Thymus (tissue), 11 donors: ENCODE measurements around the gene GSE1. TPM values are rescaled to one million over a fixed set of nuclear protein-coding genes. Genes with fewer than 3 reads are reported as not detected.

ENCODE experiments used
- DNase-seq, 9 donors: peaks; one replicate each; pipeline ENCODE4 v3.0.0-alpha.2; 2013; ENCODE audit warnings: low spot score in 9 of 9, low read depth in 6 of 9, missing footprints in 1 of 9
- H3K27ac ChIP-seq, 2 donors: one replicate each; pipeline ENCODE4 v1.5.1; 2013; ENCODE audit warnings: control low read depth in 1 of 2, low read depth in 1 of 2, low read length in 1 of 2, mild to moderate bottlenecking in 1 of 2, moderate library complexity in 1 of 2
- H3K27me3 ChIP-seq, 2 donors: one replicate each; pipeline ENCODE4 v1.5.1; 2013; ENCODE audit warnings: low read length in 1 of 2; ENCODE audit not compliant: control insufficient read depth in 2 of 2, insufficient read depth in 1 of 2
- H3K36me3 ChIP-seq, 2 donors: one replicate each; pipeline ENCODE4 v1.5.1; 2013; ENCODE audit warnings: low read length in 1 of 2, mild to moderate bottlenecking in 1 of 2, moderate library complexity in 1 of 2; ENCODE audit not compliant: control insufficient read depth in 2 of 2, insufficient read depth in 2 of 2
- H3K4me1 ChIP-seq, 2 donors: one replicate each; pipeline ENCODE4 v1.5.1; 2013; ENCODE audit warnings: low read length in 2 of 2; ENCODE audit not compliant: control insufficient read depth in 2 of 2, insufficient read depth in 2 of 2
- H3K4me3 ChIP-seq, 2 donors: one replicate each; pipeline ENCODE4 v1.5.1; 2013; ENCODE audit warnings: low read length in 2 of 2, control low read depth in 1 of 2, mild to moderate bottlenecking in 1 of 2
- H3K9me3 ChIP-seq, 2 donors: one replicate each; pipeline ENCODE4 v1.5.1; 2013; ENCODE audit warnings: low read length in 1 of 2, mild to moderate bottlenecking in 1 of 2; ENCODE audit not compliant: control insufficient read depth in 2 of 2, insufficient read depth in 1 of 2
- WGBS: extraction: QIAGEN DNeasy Blood & Tissue Kit; methylation state at CpG from one replicate; pipeline ENCODE4 v1.1.7; 2013; 5-methylcytosine and 5-hydroxymethylcytosine counted together
- polyA plus RNA-seq: library from polyadenylated mRNA; stranded (reverse); fragments of 200-250 nt; gene quantifications from one replicate; pipeline ENCODE4 v1.2.3, GENCODE V29; 2013
- total RNA-seq: library from RNA; stranded (reverse); fragments of 120-200 nt; gene quantifications from one replicate; pipeline ENCODE4 v1.2.4, GENCODE V29; 2013
- donor health status: healthy.

The GSE1 gene
- total and polyA plus RNA-seq, 2 donors, result 29.9 to 32.4 TPM

- Histone ChIP-seq H3K27me3 (no peaks in the 10 kb centered on the region), H3K4me1 (peaks cover 46 to 77% of the 10 kb centered on the region in 2 donors), H3K27ac (peak overlapping the region; percentile 88 to 91), H3K36me3 (peaks cover 0 to 13% of the 10 kb centered on the region in 2 donors), H3K4me3 (peak overlapping the region; percentile 87), H3K9me3 (peaks cover 1 to 7% of the 10 kb centered on the region in 2 donors)
- WGBS, result under 1% methylated on average over 83 of the region's 84 CpGs
- DNase-seq, result peak in 6 of 9 donors; percentile 60 to 84 (median 64)
Measured at GRCh38 chr16:85611444-85612190, 1.5 kb upstream of the GSE1 start.

- peak in 3 of 9 donors; percentile 52 to 63 (median 62) for DNase-seq
- WGBS, result under 1% methylated on average over 38 of the region's 38 CpGs
- Histone ChIP-seq H3K9me3 (peaks cover 1 to 7% of the 10 kb centered on the region in 2 donors), H3K36me3 (peaks cover 7 to 19% of the 10 kb centered on the region in 2 donors), H3K27me3 (no peaks in the 10 kb centered on the region), H3K4me1 (peaks cover 46 to 77% of the 10 kb centered on the region in 2 donors), H3K27ac (peak overlapping the region; percentile 95 to 96), H3K4me3 (peak overlapping the region; percentile 87)
Measured at GRCh38 chr16:85612191-85612800, 826 bp upstream of the GSE1 start.

GRCh38 chr16:85613604-85614337 is 649 bp downstream of the GSE1 start:
- peak overlapping the region; percentile 87 for H3K4me3 ChIP-seq

GRCh38 chr16:85614338-85615013 is 1.4 kb downstream of the GSE1 start:
- WGBS, result 27% methylated on average over 41 of the region's 41 CpGs
- H3K27me3 ChIP-seq, result no peaks in the 10 kb centered on the region
- peaks cover 48 to 76% of the 10 kb centered on the region in 2 donors for H3K4me1 ChIP-seq
- H3K27ac ChIP-seq, result peak overlapping the region; percentile 84 to 96
- peak overlapping the region; percentile 87 for H3K4me3 ChIP-seq
- peak in 6 of 9 donors; percentile 16 to 56 (median 28) for DNase-seq
- peaks cover 1 to 7% of the 10 kb centered on the region in 2 donors for H3K9me3 ChIP-seq
- peaks cover 21 to 30% of the 10 kb centered on the region in 2 donors for H3K36me3 ChIP-seq

More at GRCh38 chr16:85613604-85614337, 649 bp downstream of the GSE1 start:
- Histone ChIP-seq H3K27ac (peak overlapping the region; percentile 95 to 96), H3K36me3 (peaks cover 20 to 24% of the 10 kb centered on the region in 2 donors), H3K27me3 (no peaks in the 10 kb centered on the region), H3K4me1 (peaks cover 49 to 77% of the 10 kb centered on the region in 2 donors), H3K9me3 (peaks cover 1 to 7% of the 10 kb centered on the region in 2 donors)
- WGBS, result under 1% methylated on average over 67 of the region's 67 CpGs
- DNase-seq, result peak in 6 of 9 donors; percentile 30 to 67 (median 43)

- peak overlapping the region; percentile 87 for H3K4me3 ChIP-seq
- peaks cover 28 to 37% of the 10 kb centered on the region in 2 donors for H3K36me3 ChIP-seq
- H3K4me1 ChIP-seq, result peaks cover 40 to 68% of the 10 kb centered on the region in 2 donors
- no peaks in the 10 kb centered on the region for H3K27me3 ChIP-seq
- H3K27ac ChIP-seq, result peak overlapping the region; percentile 84 to 96
- WGBS, result 54% methylated on average over 39 of the region's 39 CpGs
- H3K9me3 ChIP-seq, result peaks cover 1 to 7% of the 10 kb centered on the region in 2 donors
- DNase-seq, result peak in 6 of 9 donors; percentile 32 to 64 (median 41)
Measured at GRCh38 chr16:85615014-85615851, 2.1 kb downstream of the GSE1 start.

GRCh38 chr16:85615852-85616606 is 2.9 kb downstream of the GSE1 start:
- Histone ChIP-seq H3K4me1 (peaks cover 33 to 65% of the 10 kb centered on the region in 2 donors), H3K4me3 (peak overlapping the region; percentile 87), H3K27ac (peak overlapping the region; percentile 84 to 96), H3K27me3 (no peaks in the 10 kb centered on the region), H3K9me3 (peaks cover 1 to 3% of the 10 kb centered on the region in 2 donors), H3K36me3 (peaks cover 36 to 44% of the 10 kb centered on the region in 2 donors)
- WGBS, result 4% methylated on average over 21 of the region's 21 CpGs
- DNase-seq, result peak in 6 of 9 donors; percentile 62 to 92 (median 78)

GRCh38 chr16:85616607-85617321 is 3.6 kb downstream of the GSE1 start:
- peak overlapping the region; percentile 19 to 96 for H3K27ac ChIP-seq
- H3K36me3 ChIP-seq, result peaks cover 37 to 51% of the 10 kb centered on the region in 2 donors
- no peaks in the 10 kb centered on the region for H3K27me3 ChIP-seq
- peak in 2 of 9 donors; percentile 40 to 66 for DNase-seq
- peaks cover 30 to 68% of the 10 kb centered on the region in 2 donors for H3K4me1 ChIP-seq
- peak overlapping the region; percentile 87 for H3K4me3 ChIP-seq
- peaks cover 1 to 3% of the 10 kb centered on the region in 2 donors for H3K9me3 ChIP-seq
- 17% methylated on average over 28 of the region's 28 CpGs for WGBS
